Measurements from ENCODE around the gene TLNRD1. TPM values are rescaled to one million over a fixed set of nuclear protein-coding genes. Genes with fewer than 3 reads are reported as not detected.
"Not testable (repeated sequence)": the region's sequence is repeated elsewhere in the genome, so short reads cannot be mapped to it uniquely, and the experiment has no call there.

TLNRD1 gene
- total and polyA plus RNA-seq, 11 donors = 3.2 to 30.8 (median 7.9) TPM

DNA sequence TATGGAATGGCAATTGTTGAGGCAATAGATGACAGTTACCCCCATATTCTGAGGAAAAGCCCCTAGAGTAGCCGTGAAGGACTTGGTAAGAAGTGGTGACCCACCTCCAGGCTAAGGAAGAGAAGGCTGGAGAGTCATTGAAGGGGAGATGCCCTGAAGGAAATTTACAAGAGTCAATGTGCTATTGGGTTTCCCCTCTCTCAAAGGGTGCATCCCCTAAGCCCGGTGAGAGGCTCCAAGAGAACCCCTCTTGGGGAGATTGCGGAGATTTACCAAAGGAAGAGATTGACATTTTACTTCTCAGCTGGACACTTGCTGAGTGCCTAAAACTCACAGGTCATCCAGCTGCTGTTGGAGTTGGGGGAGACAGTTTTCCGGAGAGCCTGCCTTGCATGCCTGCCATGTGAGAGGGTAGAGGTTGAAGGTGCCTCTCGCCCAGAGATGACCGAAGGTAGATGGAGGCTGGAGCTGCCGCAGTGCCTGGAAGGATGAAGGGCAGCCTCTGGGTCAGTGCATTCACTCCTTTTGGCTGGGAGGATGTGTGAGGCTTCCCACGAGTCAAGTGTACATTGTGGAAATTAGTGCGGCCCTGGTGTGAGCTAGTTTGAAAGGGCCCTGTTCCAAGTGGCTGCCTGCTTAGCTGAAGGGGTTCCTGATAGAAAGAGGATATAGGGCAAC, 41.8 kb upstream of the TLNRD1 start:
- peaks cover 0 to 10% (median 0%) of the 10 kb centered on the region in 12 donors for H3K4me1 ChIP-seq
- no peak overlapping the region for H3K27ac ChIP-seq
- intact Hi-C loops (cut with DNase I) = no loop called here
- H3K9me3 ChIP-seq = peaks cover 0 to under 1% (median 0%) of the 10 kb centered on the region in 12 donors
- no peak for TF ChIP-seq POLR2A (IDR thresholded peaks at IDR 0.05)
- ATAC-seq = no peak
- 94 to 98% (median 97%) methylated on average over 9 of the region's 9 CpGs for WGBS, 4 donors
- H3K36me3 ChIP-seq = peaks cover 0 to 28% (median 5%) of the 10 kb centered on the region in 9 donors
- no peak for DNase-seq
- no peak overlapping the region for H3K4me3 ChIP-seq
- no peaks in the 10 kb centered on the region for H3K27me3 ChIP-seq

DNA sequence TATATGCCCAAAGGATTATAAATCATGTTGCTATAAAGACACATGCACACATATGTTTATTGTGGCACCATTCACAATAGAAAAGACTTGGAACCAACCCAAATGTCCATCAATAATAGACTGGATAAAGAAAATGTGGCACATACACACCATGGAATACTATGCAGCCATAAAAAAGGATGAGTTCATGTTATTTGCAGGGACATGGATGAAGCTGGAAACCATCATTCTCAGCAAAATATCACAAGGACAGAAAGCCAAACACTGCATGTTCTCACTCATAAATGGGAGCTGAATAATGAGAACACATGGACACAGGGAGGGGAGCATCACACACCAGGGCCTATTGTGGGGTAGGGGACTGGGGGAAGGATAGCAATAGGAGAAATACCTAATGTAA, 35.3 kb upstream of the TLNRD1 start:
- not testable (repeated sequence) for DNase-seq, H3K27ac ChIP-seq, H3K4me1 ChIP-seq, ATAC-seq, H3K27me3 ChIP-seq, H3K4me3 ChIP-seq
- H3K36me3 ChIP-seq = peaks cover 0 to 37% (median 17%) of the 10 kb centered on the region in 9 donors
- intact Hi-C loops (cut with DNase I) = loop anchor here in 4 of 10 donors (5.0 kb wide), 3 partner anchors 188 to 508 kb away; partner anchors contain the start of gene CEMIP (in 1 of the 4)
- peaks cover 0 to 15% (median 5%) of the 10 kb centered on the region in 12 donors for H3K9me3 ChIP-seq

- intact Hi-C loops (cut with DNase I) = loop anchor here in 4 of 10 donors (5.0 kb wide), 3 partner anchors 189 to 509 kb away; partner anchors contain the start of gene CEMIP (in 1 of the 4)
- 91 to 96% (median 95%) methylated on average over 8 of the region's 8 CpGs for WGBS, 4 donors
- no peak for ATAC-seq
Measured at GRCh38 chr15:80966431-80967197, 34.1 kb upstream of the TLNRD1 start.

GRCh38 chr15:80967451-80967850, 33.3 kb upstream of the TLNRD1 start:
- WGBS, 4 donors = 52 to 73% (median 57%) methylated on average over 3 of the region's 3 CpGs
- Histone ChIP-seq H3K27ac (no peak overlapping the region), H3K4me1 (peaks cover 0 to 4% (median 0%) of the 10 kb centered on the region in 12 donors), H3K27me3 (no peaks in the 10 kb centered on the region), H3K4me3 (no peak overlapping the region), H3K9me3 (peaks cover 0 to 15% (median 5%) of the 10 kb centered on the region in 12 donors), H3K36me3 (peaks cover 0 to 38% (median 14%) of the 10 kb centered on the region in 9 donors)
- no peak for ATAC-seq
- no peak for TF ChIP-seq POLR2A (IDR thresholded peaks at IDR 0.05)
- TF ChIP-seq, protein P1, sequence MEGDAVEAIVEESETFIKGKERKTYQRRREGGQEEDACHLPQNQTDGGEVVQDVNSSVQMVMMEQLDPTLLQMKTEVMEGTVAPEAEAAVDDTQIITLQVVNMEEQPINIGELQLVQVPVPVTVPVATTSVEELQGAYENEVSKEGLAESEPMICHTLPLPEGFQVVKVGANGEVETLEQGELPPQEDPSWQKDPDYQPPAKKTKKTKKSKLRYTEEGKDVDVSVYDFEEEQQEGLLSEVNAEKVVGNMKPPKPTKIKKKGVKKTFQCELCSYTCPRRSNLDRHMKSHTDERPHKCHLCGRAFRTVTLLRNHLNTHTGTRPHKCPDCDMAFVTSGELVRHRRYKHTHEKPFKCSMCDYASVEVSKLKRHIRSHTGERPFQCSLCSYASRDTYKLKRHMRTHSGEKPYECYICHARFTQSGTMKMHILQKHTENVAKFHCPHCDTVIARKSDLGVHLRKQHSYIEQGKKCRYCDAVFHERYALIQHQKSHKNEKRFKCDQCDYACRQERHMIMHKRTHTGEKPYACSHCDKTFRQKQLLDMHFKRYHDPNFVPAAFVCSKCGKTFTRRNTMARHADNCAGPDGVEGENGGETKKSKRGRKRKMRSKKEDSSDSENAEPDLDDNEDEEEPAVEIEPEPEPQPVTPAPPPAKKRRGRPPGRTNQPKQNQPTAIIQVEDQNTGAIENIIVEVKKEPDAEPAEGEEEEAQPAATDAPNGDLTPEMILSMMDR (IDR thresholded peaks at IDR 0.05) = no peak
- intact Hi-C loops (cut with DNase I) = loop anchor here in 4 of 10 donors (5.0 kb wide), 3 partner anchors 190 to 510 kb away; partner anchors contain the start of gene CEMIP (in 1 of the 4)
- no peak for DNase-seq

More at GRCh38 chr15:80966431-80967197, 34.1 kb upstream of the TLNRD1 start:
- no peak overlapping the region for H3K27ac ChIP-seq
- DNase-seq = no peak
- no peak overlapping the region for H3K4me3 ChIP-seq
- H3K4me1 ChIP-seq = peaks cover 0 to 4% (median 0%) of the 10 kb centered on the region in 12 donors
- H3K27me3 ChIP-seq = no peaks in the 10 kb centered on the region
- H3K36me3 ChIP-seq = peaks cover 0 to 38% (median 14%) of the 10 kb centered on the region in 9 donors
- no peak for TF ChIP-seq POLR2A (IDR thresholded peaks at IDR 0.05)
- TF ChIP-seq, protein P1 (IDR thresholded peaks at IDR 0.05) = no peak
- peaks cover 0 to 15% (median 5%) of the 10 kb centered on the region in 12 donors for H3K9me3 ChIP-seq
